PC-3 (cell line): ENCODE results near the gene MUTYH. TPM values are rescaled to one million over a fixed set of nuclear protein-coding genes. Genes with fewer than 3 reads are reported as not detected.

ENCODE experiments used
- ATAC-seq: fragments of 200-7000 bp; cut with Tn5 transposase; 2 replicates; pipeline ENCODE4 v1.9.1; 2020; ENCODE audit warnings: mild to moderate bottlenecking, moderate library complexity
- BruUV-seq: library from RNA; stranded (reverse); fragments of 400-500 nt; replicated peaks from 2 replicates; lab custom pipeline; 2021; lab: Mats Ljungman, UMichigan
- CTCF ChIA-PET: fragments of 300-600 bp; sonication (Branson Sonifier 250); formaldehyde crosslinking; loops from one replicate; lab custom pipeline; 2022; ENCODE audit warnings: antibody characterized with exemption; lab: Charles Lee
- POLR2A ChIA-PET: fragments of 300-600 bp; sonication (Branson Sonifier 250); formaldehyde crosslinking; loops from one replicate; lab custom pipeline; 2022; ENCODE audit warnings: antibody characterized with exemption; ENCODE audit not compliant: unreplicated experiment; lab: Charles Lee
- DNase-seq: peaks from one replicate; pipeline ENCODE4 v3.0.0-alpha.2; 2015
- H2AFZ ChIP-seq: fragments of 300-600 bp; sonication (generic); 2 replicates; pipeline ENCODE4 v1.6.0; 2016; ENCODE audit warnings: antibody characterized with exemption, low read length
- H3F3A ChIP-seq: fragments of 300-600 bp; sonication (generic); one replicate; pipeline ENCODE4 v1.6.0; 2017; ENCODE audit warnings: antibody characterized with exemption, low read length, control low read depth, mild to moderate bottlenecking; ENCODE audit not compliant: unreplicated experiment
- H3K27ac ChIP-seq: fragments of 300-600 bp; sonication (generic); 2 replicates; pipeline ENCODE4 v1.5.1; 2016; ENCODE audit warnings: mild to moderate bottlenecking, low read length
- H3K27me3 ChIP-seq: fragments of 300-600 bp; sonication (generic); 2 replicates; pipeline ENCODE4 v1.6.1; 2016; ENCODE audit warnings: low read length, mixed read lengths
- H3K36me3 ChIP-seq: fragments of 300-600 bp; sonication (generic); 2 replicates; pipeline ENCODE4 v1.6.1; 2016; ENCODE audit warnings: low read depth, mixed run types, low read length, mixed read lengths
- H3K4me1 ChIP-seq: fragments of 300-600 bp; sonication (generic); 2 replicates; pipeline ENCODE4 v1.5.1; 2016; ENCODE audit warnings: low read length; ENCODE audit not compliant: insufficient read depth
- H3K4me2 ChIP-seq: fragments of 300-600 bp; sonication (generic); 2 replicates; pipeline ENCODE4 v1.6.0; 2016; ENCODE audit warnings: low read length
- H3K4me3 ChIP-seq: fragments of 300-600 bp; sonication (generic); 2 replicates; pipeline ENCODE4 v1.5.1; 2016; ENCODE audit warnings: mild to moderate bottlenecking, low read length, mixed read lengths
- H3K79me2 ChIP-seq: fragments of 300-600 bp; sonication (generic); 2 replicates; pipeline ENCODE4 v1.6.1; 2017; ENCODE audit warnings: low read length, mixed read lengths
- H3K9ac ChIP-seq: fragments of 300-600 bp; sonication (generic); 2 replicates; pipeline ENCODE4 v1.6.0; 2016; ENCODE audit warnings: mild to moderate bottlenecking, low read length
- H3K9me2 ChIP-seq: fragments of 300-600 bp; sonication (generic); replicated peaks from 2 replicates; pipeline ENCODE4 v1.6.1; 2016; ENCODE audit warnings: mixed run types, low read length, mixed read lengths
- H3K9me3 ChIP-seq: fragments of 300-600 bp; sonication (generic); 2 replicates; pipeline ENCODE4 v1.6.1; 2016; ENCODE audit warnings: low read length, mixed read lengths
- H4K20me1 ChIP-seq: fragments of 300-600 bp; sonication (generic); 2 replicates; pipeline ENCODE4 v1.6.1; 2016; ENCODE audit warnings: low read length, mixed read lengths
- CTCF ChIP-seq: fragments of 300-600 bp; sonication (generic); conservative IDR thresholded peaks from 2 replicates; pipeline ENCODE4 v1.5.1; 2017; ENCODE audit warnings: antibody characterized with exemption, low read depth, mild to moderate bottlenecking, low read length
- EZH2 ChIP-seq: fragments of 300-600 bp; sonication (generic); IDR thresholded peaks from one replicate; pipeline ENCODE4 v1.6.1; 2017; ENCODE audit warnings: antibody characterized with exemption, mild to moderate bottlenecking, low read length; ENCODE audit not compliant: unreplicated experiment
- EZH2phosphoT487 ChIP-seq: fragments of 300-600 bp; sonication (generic); IDR thresholded peaks from 2 replicates; pipeline ENCODE4 v1.6.1; 2018; ENCODE audit warnings: mild to moderate bottlenecking, antibody characterized with exemption, low read length, borderline replicate concordance
- intact Hi-C: fragments of 100-400 bp; cut with micrococcal nuclease; formaldehyde crosslinking; loops from 2 replicates; pipeline ENCODE4 v1.9.0; 2023
- total RNA-seq: library from RNA; depleted of rRNA; stranded (reverse); fragments of >200 nt; gene quantifications from 2 replicates; pipeline ENCODE4 v1.2.3, GENCODE V29; 2014

Gene MUTYH
- total RNA-seq, 1 experiment from 2014 or later, result 22.8 TPM

DNA sequence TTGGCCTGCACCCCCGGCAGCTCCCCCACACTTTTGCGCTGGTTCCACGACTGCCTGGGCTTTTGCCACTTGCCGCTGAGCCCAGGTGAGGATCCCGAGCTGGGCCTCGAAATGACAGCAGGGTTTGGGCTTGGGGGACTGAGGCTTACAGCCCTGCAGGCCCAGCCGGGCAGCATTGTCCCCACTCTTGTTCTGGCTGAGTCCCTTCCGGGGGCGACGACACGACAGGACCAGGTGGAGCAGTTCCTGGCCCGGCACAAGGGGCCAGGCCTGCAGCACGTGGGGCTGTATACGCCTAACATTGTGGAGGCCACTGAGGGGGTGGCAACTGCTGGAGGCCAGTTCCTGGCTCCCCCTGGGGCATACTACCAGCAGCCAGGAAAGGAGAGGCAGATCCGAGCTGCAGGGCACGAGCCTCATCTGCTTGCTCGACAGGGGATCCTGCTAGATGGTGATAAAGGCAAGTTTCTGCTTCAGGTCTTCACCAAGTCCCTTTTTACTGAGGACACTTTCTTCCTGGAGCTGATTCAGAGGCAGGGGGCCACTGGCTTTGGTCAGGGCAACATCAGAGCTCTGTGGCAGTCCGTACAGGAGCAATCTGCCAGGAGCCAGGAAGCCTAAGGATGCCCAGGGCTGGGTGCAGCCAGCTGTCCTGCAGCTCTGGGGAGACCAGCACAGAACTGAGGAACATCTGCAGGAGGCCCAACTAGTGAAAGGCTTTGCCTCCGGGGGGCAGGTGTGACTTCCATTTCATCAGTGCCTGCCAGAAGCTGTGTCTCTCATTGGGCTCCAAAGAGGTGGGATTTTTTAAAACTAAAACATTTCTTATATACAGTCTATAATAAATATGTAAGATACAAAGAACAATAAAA lies 12.4 kb downstream of the MUTYH start:
- BruUV-seq, result no TSS peak
- H2AFZ ChIP-seq, result no peak overlapping the region
- no peak overlapping the region for H3K4me2 ChIP-seq
- H3K27ac ChIP-seq, result no peak overlapping the region
- no peaks in the 10 kb centered on the region for H3F3A ChIP-seq
- H3K9me2 ChIP-seq, result no peaks in the 10 kb centered on the region
- H3K27me3 ChIP-seq, result no peaks in the 10 kb centered on the region
- no peak for DNase-seq
- CTCF ChIA-PET, result interaction anchor here (0.6 kb wide), 1 partner anchor 403 kb away, joined by 3 read pairs; no protein-coding TSS in a partner anchor
- intact Hi-C loops, result no loop called here
- ATAC-seq, result no peak
- no peaks in the 10 kb centered on the region for H3K79me2 ChIP-seq
- no peak overlapping the region for H3K4me3 ChIP-seq
- no peaks in the 10 kb centered on the region for H3K9me3 ChIP-seq
- POLR2A ChIA-PET, result no interaction called here
- no peaks in the 10 kb centered on the region for H3K36me3 ChIP-seq
- TF ChIP-seq CTCF (no peak), EZH2 (no peak), EZH2phosphoT487 (no peak)
- H3K4me1 ChIP-seq, result peaks cover 9% of the 10 kb centered on the region
- H3K9ac ChIP-seq, result no peak overlapping the region
- no peaks in the 10 kb centered on the region for H4K20me1 ChIP-seq

DNA sequence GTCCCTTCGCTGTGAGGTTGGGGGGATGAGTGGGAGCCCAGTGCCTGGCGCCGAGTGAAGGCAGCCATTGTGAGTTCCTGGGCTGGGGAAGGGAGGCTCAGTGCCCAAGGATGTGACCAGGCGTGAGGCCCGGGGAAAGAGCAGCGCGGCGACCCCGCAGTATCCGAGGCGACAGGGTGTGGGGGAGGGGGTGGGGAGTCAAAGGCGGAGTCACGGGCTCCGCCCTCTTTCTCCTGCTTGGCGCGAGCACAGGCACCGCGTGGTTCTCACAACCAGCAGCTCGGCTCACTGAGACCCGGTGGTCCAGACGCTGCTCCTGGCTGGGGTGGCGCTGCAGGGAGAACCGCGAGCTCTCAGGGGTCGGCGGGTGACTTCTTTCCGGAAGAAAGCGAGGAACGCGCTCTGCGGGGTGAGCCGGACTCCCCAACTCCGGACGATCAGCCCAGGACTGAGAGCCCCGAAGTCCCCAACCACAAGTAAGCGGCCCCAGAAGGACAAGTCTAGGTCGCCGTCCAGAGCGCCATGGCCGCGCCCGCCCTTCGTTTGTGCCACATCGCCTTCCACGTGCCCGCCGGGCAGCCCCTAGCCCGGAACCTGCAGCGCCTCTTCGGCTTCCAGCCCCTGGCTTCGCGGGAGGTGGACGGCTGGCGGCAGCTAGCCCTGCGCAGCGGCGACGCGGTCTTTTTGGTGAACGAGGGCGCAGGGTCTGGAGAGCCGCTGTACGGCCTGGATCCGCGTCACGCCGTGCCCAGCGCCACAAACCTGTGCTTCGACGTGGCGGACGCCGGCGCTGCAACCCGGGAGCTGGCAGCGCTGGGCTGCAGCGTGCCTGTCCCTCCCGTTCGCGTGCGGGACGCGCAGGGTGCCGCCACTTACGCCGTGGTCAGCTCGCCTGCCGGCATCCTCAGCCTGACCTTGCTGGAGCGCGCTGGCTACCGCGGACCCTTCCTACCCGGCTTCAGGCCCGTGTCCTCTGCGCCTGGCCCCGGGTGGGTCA lies 13.3 kb downstream of the MUTYH start, which contains the start of gene HPDL:
HPDL (plus strand) TSS at position 269 of the 997 bp plus-strand sequence; CDS start at position 523, 254 bp downstream.
- H4K20me1 ChIP-seq, result no peaks in the 10 kb centered on the region
- no peak within 1 kb of the TSS for H3K4me3 ChIP-seq
- no peak for DNase-seq
- H3K27ac ChIP-seq, result no peak within 1 kb of the TSS
- H3K9me3 ChIP-seq, result no peaks in the 10 kb centered on the region
- H3K27me3 ChIP-seq, result no peaks in the 10 kb centered on the region
- peaks cover 9% of the 10 kb centered on the region for H3K4me1 ChIP-seq
- no peak for ATAC-seq
- intact Hi-C loops, result no loop called here
- no peak within 1 kb of the TSS for H2AFZ ChIP-seq
- no peaks in the 10 kb centered on the region for H3K36me3 ChIP-seq
- ChIA-PET POLR2A (no interaction called here), CTCF (no interaction called here)
- BruUV-seq, result no TSS peak
- TF ChIP-seq CTCF, result no peak
- TF ChIP-seq EZH2phosphoT487, result no peak
- TF ChIP-seq EZH2, result no peak
- no peaks in the 10 kb centered on the region for H3F3A ChIP-seq
- no peaks in the 10 kb centered on the region for H3K9me2 ChIP-seq
- H3K79me2 ChIP-seq, result no peaks in the 10 kb centered on the region
- H3K9ac ChIP-seq, result no peak within 1 kb of the TSS
- no peak within 1 kb of the TSS for H3K4me2 ChIP-seq
